ENCODE measurements around the gene ZSWIM7. TPM values are rescaled to one million over a fixed set of nuclear protein-coding genes. Genes with fewer than 3 reads are reported as not detected.

The ZSWIM7 gene
- total and polyA plus RNA-seq, 4 donors: 17.9 to 39.1 (median 28.5) TPM

- Histone ChIP-seq H3K36me3 (ENCODE audit: control insufficient read depth in 4 of 4, insufficient read depth in 4 of 4, low read length in 4 of 4) (no peaks in the 10 kb centered on the region), H3K4me3 (no peak overlapping the region), H3K27me3 (ENCODE audit: control insufficient read depth in 3 of 3, insufficient read depth in 3 of 3, low read length in 2 of 3) (no peaks in the 10 kb centered on the region), H3K4me1 (ENCODE audit: control insufficient read depth in 5 of 5, insufficient read depth in 5 of 5, low read length in 5 of 5) (no peaks in the 10 kb centered on the region), H3K27ac (ENCODE audit: low read depth in 1 of 2, low read length in 1 of 2) (no peak overlapping the region), H3K9ac (ENCODE audit: insufficient read depth in 1 of 2, low read length in 2 of 2) (no peak overlapping the region), H3K9me3 (ENCODE audit: control insufficient read depth in 4 of 4, insufficient read depth in 3 of 4, low read length in 3 of 4) (no peaks in the 10 kb centered on the region)
- DNase-seq (no peak), ATAC-seq (ENCODE audit: insufficient read depth, low FRiP score) (no peak)
- TF ChIP-seq, protein P1, sequence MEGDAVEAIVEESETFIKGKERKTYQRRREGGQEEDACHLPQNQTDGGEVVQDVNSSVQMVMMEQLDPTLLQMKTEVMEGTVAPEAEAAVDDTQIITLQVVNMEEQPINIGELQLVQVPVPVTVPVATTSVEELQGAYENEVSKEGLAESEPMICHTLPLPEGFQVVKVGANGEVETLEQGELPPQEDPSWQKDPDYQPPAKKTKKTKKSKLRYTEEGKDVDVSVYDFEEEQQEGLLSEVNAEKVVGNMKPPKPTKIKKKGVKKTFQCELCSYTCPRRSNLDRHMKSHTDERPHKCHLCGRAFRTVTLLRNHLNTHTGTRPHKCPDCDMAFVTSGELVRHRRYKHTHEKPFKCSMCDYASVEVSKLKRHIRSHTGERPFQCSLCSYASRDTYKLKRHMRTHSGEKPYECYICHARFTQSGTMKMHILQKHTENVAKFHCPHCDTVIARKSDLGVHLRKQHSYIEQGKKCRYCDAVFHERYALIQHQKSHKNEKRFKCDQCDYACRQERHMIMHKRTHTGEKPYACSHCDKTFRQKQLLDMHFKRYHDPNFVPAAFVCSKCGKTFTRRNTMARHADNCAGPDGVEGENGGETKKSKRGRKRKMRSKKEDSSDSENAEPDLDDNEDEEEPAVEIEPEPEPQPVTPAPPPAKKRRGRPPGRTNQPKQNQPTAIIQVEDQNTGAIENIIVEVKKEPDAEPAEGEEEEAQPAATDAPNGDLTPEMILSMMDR (IDR thresholded peaks at IDR 0.05; ENCODE audit: control extremely low read depth, extremely low read depth): no peak
- 90 to 94% methylated on average over 5 of the region's 5 CpGs for WGBS, 2 donors
Measured at GRCh38 chr17:15934866-15935265, 64.6 kb downstream of the ZSWIM7 start.

DNA sequence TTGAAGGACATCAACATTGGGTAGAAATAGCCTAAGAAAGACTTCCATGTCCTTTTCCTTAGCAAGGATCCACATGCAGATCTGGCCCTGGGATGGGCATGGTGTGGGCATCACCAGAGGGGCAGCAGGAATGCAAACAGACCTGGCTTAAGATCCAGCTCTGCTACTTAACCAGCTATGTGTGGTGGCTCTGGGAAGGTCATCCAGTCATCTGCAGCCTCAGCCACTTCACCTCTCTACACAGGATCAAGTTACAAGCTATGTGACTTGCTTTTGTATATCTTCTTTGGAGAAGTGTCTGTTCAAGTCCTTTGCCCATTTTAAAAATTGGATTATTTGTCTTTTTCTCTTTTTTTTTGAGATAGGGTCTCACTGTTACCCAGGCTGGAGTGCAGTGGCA is 68.1 kb downstream of the ZSWIM7 start:
- Histone ChIP-seq H3K4me1 (ENCODE audit: control insufficient read depth in 5 of 5, insufficient read depth in 5 of 5, low read length in 5 of 5) (peaks cover 0 to 3% (median 0%) of the 10 kb centered on the region in 5 donors), H3K4me3 (no peak overlapping the region), H3K9me3 (ENCODE audit: control insufficient read depth in 4 of 4, insufficient read depth in 3 of 4, low read length in 3 of 4) (no peaks in the 10 kb centered on the region), H3K36me3 (ENCODE audit: control insufficient read depth in 4 of 4, insufficient read depth in 4 of 4, low read length in 4 of 4) (no peaks in the 10 kb centered on the region), H3K27ac (ENCODE audit: low read depth in 1 of 2, low read length in 1 of 2) (no peak overlapping the region), H3K27me3 (ENCODE audit: control insufficient read depth in 3 of 3, insufficient read depth in 3 of 3, low read length in 2 of 3) (no peaks in the 10 kb centered on the region), H3K9ac (ENCODE audit: insufficient read depth in 1 of 2, low read length in 2 of 2) (no peak overlapping the region)
- no peak for ATAC-seq (ENCODE audit: insufficient read depth, low FRiP score)
- no peak for DNase-seq
- TF ChIP-seq, protein P1 (IDR thresholded peaks at IDR 0.05; ENCODE audit: control extremely low read depth, extremely low read depth): no peak

DNA sequence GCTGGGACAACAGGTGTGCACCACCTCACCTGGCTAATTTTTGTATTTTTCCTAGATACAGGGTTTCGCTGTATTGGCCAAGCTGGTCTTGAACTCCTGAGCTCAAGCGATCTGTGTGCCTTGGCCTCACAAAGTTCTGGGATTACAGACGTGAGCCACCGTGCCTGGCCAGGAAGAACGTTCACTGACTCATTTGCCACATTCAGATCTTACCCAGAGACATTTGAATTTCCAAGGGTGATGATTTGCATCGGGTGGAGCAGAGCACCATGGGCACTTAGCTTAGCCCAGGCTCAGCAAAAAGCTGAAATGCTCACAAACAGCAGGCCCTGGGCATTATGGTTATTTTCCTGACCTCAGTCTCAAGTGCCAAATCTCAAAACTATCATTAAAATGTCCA is 69.1 kb downstream of the ZSWIM7 start:
- Histone ChIP-seq H3K27ac (ENCODE audit: low read depth in 1 of 2, low read length in 1 of 2) (no peak overlapping the region), H3K4me3 (no peak overlapping the region), H3K9ac (ENCODE audit: insufficient read depth in 1 of 2, low read length in 2 of 2) (no peak overlapping the region), H3K9me3 (ENCODE audit: control insufficient read depth in 4 of 4, insufficient read depth in 3 of 4, low read length in 3 of 4) (no peaks in the 10 kb centered on the region), H3K36me3 (ENCODE audit: control insufficient read depth in 4 of 4, insufficient read depth in 4 of 4, low read length in 4 of 4) (no peaks in the 10 kb centered on the region), H3K27me3 (ENCODE audit: control insufficient read depth in 3 of 3, insufficient read depth in 3 of 3, low read length in 2 of 3) (no peaks in the 10 kb centered on the region), H3K4me1 (ENCODE audit: control insufficient read depth in 5 of 5, insufficient read depth in 5 of 5, low read length in 5 of 5) (peaks cover 0 to 3% (median 0%) of the 10 kb centered on the region in 5 donors)
- no peak for ATAC-seq (ENCODE audit: insufficient read depth, low FRiP score)
- DNase-seq: no peak
- TF ChIP-seq, protein P1 (IDR thresholded peaks at IDR 0.05; ENCODE audit: control extremely low read depth, extremely low read depth): no peak
- whole genome bisulfite sequencing, 2 donors: 78 to 87% methylated on average over 6 of the region's 6 CpGs

DNA sequence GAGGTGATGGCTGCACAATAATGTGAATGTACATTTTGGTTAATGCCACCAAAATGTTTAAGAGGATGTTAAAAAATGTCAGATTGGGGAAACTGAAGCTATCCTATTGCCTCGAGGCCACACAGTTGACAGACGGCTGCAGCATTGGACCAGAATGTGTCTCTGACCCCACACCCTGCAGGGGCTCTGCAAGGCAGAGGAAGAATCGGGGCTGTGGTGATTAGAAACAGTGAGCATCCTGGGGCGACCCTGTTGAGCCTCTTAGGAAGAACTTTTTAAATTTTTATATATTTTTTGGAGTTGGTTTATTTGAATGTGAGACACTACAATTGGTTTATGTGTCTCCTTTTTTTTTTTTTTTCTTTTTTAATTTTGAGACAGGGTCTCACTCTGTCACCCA is 69.6 kb downstream of the ZSWIM7 start:
- H3K27ac ChIP-seq (ENCODE audit: low read depth in 1 of 2, low read length in 1 of 2): no peak overlapping the region
- no peaks in the 10 kb centered on the region for H3K9me3 ChIP-seq (ENCODE audit: control insufficient read depth in 4 of 4, insufficient read depth in 3 of 4, low read length in 3 of 4)
- H3K4me3 ChIP-seq: no peak overlapping the region
- H3K36me3 ChIP-seq (ENCODE audit: control insufficient read depth in 4 of 4, insufficient read depth in 4 of 4, low read length in 4 of 4): no peaks in the 10 kb centered on the region
- no peak for ATAC-seq (ENCODE audit: insufficient read depth, low FRiP score)
- H3K9ac ChIP-seq (ENCODE audit: insufficient read depth in 1 of 2, low read length in 2 of 2): no peak overlapping the region
- no peak for DNase-seq
- peaks cover 0 to 3% (median 0%) of the 10 kb centered on the region in 5 donors for H3K4me1 ChIP-seq (ENCODE audit: control insufficient read depth in 5 of 5, insufficient read depth in 5 of 5, low read length in 5 of 5)
- WGBS, 2 donors: 72 to 73% methylated on average over 4 of the region's 4 CpGs
- TF ChIP-seq, protein P1 (IDR thresholded peaks at IDR 0.05; ENCODE audit: control extremely low read depth, extremely low read depth): no peak
- no peaks in the 10 kb centered on the region for H3K27me3 ChIP-seq (ENCODE audit: control insufficient read depth in 3 of 3, insufficient read depth in 3 of 3, low read length in 2 of 3)
